NCI-H2107 (cell line): ENCODE measurements around the gene UCP1.
A peak's percentile ranks its signal among the peaks of the same experiment; 100 is the strongest.

Experiments used
- DNase-seq: peaks from one replicate; lab custom pipeline; 2025; lab: John Stamatoyannopoulos, UW

The UCP1 gene, protein sequence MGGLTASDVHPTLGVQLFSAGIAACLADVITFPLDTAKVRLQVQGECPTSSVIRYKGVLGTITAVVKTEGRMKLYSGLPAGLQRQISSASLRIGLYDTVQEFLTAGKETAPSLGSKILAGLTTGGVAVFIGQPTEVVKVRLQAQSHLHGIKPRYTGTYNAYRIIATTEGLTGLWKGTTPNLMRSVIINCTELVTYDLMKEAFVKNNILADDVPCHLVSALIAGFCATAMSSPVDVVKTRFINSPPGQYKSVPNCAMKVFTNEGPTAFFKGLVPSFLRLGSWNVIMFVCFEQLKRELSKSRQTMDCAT

DNA sequence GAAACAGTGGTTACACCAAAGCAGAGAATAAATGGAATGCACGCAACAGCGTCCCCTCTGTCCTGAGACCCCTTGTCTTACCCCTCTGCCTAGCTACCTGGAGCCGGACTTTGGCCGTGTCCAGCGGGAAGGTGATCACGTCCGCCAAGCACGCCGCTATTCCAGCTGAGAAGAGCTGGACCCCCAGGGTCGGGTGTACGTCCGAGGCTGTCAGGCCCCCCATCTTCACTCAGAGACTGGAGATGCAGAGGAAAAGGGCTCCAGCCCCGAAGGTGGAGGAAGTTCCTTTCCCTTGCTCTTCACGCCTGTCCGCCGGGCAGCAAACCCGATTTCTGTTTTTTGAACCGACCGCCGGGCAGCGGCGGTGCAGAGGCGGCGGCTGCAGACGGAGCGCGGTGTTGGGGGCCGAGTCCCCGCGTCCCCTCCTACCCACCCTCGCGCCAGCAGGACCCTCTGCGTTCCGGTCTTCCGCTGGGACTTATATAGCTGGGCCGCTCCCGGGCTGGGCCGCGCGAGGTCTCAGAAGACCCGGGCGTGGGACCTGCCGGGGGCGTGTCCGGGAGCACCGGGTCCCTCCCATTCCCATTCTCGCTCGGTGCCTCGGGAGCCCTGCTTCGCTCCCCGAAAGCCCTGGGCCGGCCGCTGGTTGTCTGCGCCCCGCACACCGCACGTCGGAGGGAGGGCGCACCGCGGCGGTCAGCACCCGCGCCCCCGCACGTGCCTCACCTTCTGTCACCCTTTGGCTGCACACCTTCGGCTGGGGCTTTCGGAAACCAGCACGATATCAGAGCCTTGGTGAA lies at the start of gene UCP1:
Gene UCP1 (minus strand): TSS at position 455 of the 800 bp plus-strand sequence. CDS start 232 bp downstream, at position 223.
- DNase-seq, result no peak

DNA sequence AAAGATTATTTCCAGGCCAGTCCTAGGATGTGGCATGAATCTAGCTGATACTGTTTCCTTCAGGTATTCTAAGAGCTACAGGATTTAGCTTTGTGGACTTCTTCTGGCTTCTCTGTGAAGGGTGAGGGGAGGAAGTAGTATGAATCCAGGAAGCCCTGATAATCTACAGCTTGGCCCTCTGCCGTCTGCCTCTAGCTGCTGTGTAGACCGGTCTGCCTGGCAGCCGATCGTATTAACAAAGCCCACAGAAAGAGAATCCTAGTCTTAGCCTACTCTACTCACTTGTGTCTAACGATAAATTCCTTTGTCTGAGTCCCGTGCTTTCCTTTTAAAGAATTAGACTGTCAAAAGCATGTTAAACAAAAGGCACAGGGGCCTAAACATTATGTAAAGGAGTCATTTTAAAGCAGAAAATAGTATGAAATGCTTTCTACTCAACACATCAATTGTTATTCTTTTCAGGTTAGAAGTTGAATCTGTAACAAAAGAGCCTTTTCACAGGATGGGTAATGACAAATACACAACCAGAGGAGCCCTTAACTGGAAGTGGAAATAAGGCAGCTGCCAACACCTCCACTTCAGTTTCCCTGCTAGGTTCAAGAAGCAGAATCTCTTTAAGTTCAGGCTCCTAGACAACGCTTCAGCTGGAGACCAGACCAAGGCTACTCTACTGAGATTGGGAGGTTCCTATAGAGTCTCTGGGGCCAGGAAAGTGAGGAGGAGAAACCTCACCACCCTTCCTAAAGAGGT lies 48.9 kb upstream of the UCP1 start:
- DNase-seq, result no peak

DNA sequence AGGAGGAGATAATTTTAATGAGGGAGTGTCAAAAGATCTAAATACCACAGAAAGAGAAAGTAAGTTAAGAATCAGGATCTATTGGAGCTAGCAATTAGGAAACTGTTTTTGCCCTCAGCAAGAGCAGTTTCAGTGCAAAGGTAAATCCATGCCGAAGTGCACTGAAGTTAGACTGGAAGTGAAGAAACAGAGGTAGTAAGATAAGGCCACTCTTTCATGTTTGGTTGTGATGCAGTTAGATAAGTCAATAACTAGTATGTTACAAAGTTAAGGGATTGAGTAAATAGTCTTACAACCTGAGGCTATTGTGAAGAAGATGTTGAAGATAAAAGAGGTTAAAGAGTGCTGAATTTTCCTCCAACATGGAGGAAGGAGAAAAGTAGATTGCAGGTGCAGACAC lies 46.7 kb upstream of the UCP1 start:
- DNase-seq, result no peak

DNA sequence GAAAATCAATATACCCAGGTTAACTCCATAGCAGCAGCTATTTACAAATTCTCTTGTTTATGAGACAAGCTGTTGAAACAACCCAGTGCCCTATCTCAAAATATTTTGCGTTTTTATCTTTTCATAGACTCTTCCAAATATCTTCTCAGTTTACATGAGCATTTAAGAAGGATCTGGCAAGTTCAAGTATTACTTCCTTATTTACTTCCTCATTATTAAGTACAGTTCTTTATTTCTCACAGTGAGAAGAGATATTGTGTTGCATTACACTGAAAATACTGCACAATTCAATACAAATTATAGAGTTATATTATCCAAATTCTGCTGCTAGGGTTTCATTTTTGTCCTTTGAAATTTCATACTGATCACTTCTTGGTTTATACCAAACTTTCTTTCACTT lies 43.6 kb upstream of the UCP1 start:
- DNase-seq, result no peak

DNA sequence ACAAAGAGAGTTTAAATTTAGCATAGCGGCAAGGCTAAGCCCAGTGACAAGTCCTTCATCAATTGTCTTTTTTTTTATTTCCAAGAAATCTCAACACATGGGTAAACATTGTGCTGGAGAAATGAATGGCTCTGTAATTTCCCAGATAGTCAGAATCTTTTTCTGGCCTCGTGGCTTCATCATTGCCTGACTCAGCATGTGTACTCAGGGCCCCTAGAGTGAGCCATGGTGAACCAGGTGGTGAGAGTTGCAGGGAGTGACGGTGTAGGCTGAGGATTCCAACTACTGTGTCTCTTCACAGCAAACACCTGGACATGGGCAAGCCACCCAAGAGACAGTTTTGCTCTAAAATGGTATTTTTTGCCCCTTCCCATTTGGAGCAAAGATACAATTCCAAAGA lies 43.1 kb upstream of the UCP1 start:
- DNase-seq, result no peak

DNA sequence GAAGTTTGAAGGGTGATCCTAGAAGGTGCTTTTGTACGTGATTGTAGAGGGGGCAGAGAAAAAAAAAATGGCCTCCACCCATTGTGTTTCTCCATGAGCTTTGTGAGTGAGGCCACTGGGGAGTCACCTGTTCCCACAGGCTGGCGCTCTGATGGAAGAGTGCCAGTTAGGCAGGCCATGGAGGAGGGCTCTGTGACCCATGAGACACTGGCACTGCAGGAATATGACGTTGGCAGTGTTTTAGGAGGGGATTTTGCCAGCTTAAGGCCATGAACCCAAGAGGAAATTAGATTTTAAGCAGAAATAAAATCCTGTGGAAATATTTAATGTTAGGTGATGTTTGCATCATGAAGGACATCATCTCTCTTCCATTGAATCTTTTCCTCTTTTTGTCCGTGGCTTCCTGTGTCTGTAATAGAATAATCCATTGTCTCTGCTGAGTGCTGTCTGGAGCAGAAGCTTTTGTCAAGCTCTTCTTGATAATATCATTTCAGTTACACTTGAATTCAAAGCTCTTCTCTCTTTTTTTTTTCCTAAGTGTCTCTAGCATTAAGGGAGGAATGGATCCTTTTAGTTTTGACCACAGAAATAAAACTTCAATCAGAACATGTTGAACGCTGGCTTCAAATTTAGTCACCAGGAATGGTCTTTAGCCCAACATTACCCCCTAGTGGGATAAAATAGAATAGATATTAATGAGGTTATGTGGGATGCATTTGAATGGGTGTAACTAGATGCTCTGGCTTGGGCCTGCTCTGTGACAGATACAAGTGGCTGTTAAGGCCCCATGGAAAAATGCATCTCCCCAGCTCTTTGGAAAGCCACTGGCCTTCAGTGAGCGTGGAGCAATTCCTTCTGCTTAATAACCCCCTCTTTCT lies 41.0 kb upstream of the UCP1 start:
- DNase-seq, result peak; percentile 69

DNA sequence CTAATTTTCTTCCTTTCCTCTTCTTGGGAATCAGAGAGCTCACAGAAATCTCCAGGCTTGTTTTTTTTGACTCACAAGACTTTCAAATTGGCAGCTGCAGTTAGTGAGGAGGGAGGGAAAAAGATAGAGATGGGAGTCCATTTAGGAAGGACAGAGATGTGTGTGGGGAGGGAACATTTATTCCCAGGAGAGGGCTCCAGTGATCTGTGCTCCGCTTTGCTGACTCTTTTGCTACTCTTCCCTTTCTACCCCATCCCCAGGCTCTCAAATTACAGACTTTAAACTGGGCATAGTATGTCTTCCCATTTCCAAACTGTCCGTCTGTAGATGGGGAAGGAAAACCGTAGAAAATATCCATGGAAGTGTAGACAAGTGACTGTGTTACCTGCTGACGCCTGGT lies 39.1 kb upstream of the UCP1 start:
- no peak for DNase-seq

DNA sequence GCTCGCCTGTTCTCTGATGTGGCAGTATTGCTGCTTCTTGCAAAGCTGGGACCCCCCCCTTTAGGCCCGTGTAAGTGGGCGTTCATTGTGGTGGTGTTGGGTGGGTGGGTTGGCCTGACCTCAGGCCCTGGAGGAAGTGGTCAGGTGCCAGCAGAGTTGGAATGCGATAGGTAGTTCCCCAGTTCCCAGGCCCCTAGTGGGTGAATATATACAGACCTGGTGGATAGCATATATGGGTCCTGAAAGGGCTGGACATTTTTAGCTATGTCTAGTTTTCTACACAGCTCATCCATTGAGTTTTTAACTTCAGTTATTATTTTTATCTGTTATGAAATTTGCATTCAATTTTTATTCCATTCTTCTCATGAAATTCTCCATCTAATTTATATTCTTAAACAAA lies 35.8 kb upstream of the UCP1 start:
- DNase-seq, result no peak

DNA sequence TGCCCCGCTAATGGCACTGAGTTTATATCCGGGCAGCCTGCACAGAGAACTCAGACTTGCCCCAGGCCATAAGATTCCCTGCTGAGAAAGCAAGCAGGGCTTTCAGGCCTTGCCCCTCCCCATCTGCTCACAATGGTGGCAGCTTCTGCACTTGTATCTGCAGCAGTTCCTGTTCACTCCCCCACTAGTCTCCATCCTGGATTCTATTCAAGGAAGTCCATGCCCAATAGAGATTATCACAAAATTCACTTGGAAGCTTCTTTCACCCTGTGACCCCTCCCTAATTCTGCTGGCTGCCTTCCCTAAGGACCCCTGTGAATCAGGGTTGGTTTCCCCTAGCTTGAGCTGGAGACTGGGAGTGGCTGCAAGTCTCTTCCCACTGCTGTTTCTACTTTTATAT lies 34.5 kb upstream of the UCP1 start:
- no peak for DNase-seq

DNA sequence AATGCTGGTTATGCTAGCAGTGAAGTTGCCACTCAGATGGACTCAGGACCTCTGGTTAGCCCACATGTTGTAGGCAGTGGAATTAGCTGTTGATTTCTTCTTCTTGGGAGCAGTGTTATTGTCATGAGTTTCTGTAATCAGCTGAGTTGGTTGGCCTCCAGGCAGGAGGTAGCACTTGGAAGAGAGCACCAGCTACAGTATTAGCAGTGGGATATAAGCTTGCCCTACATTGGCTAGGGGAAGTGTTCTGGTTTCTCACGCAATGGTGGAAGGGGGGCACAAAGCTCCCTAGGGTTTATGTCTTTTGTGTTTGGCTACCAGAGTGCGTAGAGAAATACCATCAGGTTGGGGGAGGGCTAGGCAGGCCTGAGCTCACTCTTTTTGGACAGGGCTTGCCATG lies 34.0 kb upstream of the UCP1 start:
- no peak for DNase-seq

DNA sequence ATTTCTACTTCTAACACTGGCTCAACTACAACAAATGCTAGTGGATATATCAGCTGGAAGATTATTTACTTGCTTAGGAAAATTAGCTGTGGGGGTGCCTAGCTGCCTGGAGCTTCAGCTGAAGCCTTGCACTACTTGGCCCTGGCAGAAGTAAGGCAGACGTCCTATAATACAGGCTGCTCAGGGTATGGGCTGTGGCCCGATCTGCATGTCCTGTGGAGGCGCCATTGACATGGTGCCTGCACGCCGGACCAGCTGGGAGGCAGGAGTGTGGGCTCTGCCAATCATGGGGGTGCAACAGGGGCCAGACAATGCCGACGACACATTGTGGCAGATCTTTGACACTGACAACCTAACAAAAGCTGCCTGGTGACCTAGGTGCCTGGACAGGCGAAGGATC lies 31.6 kb upstream of the UCP1 start:
- DNase-seq, result no peak

DNA sequence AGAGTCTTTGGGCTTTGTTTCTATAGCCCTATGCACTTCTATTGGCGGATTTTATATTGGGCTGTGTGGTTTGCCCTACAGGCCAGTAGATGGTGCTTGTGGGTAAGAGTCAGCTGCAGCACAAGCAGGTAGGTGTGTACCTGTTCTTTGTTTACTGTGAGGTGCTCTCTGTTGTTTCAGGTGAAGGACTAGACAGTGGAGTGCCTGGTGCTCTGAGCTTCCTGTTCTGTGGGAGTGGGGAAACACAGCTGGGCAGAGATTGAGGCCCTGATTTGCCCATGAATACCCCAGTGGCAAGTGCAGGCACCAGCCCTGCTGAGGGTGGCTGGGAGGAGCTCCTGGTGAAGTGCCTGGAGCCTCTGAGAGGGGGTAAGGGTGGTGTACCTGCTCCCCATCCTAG lies 26.3 kb upstream of the UCP1 start:
- peak; percentile 1 for DNase-seq

DNA sequence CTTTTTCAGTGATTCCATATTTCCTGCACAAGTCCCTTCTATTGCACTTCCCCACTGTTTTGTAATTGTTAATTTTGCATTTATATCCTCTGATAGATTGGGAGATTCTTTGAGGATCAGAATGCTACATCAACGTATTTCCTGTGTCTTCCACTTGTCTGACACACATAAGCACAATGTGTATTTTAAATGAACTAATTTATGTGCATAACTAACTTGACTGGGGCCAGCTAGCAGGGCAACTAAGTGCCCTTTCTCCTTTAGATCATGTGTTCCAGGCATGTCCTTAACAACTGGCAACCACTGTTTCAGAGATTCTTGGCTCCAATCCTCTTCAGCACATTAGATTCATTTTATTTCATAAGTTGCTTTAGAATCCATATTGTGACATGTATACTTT lies 15.7 kb upstream of the UCP1 start:
- no peak for DNase-seq

DNA sequence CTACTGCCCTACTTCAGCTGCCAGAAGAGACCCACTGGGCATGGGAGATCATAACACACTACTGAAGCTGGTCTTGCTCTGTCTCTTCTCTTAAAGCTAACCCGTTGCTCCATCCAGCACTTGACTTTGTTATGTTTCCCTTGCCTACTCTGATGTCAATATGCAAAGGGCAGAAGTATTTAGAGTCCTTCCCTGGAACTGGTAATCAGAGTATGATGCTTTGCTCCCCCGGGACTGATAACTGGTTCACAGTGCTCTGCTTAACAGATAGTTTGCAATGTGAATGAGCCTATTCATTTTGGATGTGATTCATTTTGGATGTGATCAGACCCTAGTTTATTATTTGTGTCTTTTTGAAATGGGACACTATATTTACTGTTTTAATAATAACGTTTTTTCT lies 12.3 kb upstream of the UCP1 start:
- DNase-seq, result no peak

DNA sequence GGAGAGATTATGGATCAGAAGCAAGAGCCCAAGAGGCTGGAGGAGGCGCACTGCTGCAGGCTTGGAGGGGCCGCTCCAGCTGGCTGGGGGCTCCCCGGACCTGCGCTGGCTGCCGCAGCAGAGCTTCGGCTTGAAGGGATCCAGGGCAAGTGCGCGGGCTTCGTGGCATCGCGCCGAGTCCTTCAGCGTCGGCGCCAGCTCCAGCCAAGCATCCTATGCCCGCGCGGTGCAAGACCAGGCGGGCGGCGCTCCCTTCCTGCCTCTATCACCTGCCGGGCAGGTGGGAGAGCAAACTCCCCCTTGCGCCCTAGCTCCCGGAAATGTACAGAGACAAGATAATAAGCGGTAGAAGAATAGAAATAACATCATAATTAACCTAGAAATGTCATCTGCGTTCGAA lies 10.5 kb upstream of the UCP1 start:
- no peak for DNase-seq

DNA sequence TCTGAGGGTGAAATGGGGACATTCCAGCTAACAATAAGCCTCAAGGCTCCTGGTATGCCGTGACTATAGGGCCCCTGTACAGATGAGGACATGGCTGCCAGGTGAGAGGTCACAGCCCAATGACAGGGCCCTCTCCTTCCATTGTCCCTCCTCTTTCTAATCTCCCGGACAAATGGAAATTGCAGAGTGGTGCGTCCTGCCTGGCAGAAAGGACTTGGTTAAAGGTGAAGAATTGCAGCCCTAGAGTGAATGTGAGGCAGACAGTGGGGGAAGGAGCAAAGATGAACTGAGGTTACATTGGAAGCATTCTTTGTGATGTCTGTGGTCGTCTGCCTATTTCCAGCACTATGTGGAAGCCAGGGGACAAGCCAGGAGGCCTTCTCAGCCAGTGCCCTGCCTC lies 6.7 kb upstream of the UCP1 start:
- DNase-seq, result no peak

DNA sequence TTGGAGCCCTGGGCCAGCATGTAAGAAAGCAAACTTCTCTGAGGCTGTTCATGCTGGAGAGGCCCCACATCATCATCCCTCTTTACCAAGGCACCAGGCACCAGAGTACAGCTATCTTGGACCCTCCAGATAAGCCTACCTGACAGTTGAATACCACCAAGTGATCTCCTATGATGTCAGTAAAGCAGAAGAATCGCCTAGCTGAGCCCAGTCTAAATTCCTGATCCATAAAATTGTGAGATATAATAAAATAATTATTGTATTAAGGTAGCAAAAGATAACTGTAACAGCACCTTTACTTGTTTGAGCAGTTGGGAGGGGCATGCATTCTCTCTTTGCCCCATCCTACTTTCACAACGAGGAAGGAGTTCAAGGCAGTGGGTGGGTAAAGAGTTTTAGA lies 2.9 kb upstream of the UCP1 start:
- DNase-seq, result no peak

DNA sequence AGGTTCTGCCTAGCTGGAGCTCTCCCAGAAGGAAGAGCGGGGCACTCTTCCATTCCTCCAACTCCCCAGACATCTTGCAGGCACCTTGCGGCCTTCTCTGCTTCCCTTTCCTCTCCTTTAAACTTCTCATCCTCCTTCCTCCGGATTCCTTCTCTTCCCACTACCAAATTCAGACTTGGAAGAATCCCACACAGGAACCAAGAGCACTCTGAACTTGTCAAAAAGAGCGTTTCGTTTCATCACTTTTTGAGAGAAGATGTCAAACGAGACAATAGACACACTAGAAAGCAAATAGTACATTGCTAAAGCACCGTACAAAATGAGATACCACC lies 512 bp upstream of the UCP1 start:
- DNase-seq, result no peak

DNA sequence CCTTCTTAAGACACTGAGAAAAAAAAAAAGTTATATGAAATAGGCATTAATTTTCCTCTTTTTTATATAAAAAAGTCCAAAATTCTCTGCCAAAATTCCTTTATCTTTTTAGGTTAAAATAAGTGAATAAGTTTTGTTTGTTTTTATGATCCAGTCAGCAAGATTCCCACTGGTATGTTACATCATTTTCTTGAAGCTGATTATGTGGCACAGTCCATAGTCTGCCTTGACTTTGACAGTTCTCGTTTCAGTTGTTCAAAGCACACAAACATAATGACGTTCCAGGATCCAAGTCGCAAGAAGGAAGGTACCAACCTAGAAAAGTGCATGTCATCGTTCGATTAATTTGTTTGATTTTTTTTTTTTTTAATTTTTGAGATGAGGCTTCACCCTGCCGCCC lies 9.1 kb downstream of the UCP1 start:
- DNase-seq, result no peak

DNA sequence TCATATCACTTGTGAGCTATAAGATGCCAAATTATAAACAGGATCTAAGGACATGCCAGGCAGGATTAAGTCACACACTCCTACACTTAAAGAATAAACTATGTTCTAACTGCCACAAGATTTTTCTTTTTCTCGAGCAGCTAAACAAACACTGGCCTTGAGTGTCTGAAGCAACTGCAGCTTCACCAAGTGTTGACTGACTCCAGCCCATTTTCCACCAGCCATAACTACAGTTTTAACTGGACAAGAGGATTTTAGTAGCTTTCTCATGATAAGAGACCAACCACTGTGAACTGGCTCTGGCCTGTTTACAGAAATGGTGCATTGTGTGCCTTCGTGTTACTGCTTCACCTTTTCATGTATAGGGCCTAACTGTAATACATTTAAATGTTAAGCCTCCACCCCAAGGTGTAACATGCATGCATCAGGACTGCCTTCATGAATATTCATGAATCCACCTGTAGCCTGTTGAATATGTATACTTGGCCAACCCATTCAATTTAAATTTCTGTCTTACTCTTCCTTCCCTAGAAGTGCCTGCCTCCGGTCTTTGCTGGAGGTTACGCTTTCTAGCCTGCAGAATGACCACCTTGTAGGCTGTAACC lies 10.8 kb downstream of the UCP1 start:
- DNase-seq, result no peak

DNA sequence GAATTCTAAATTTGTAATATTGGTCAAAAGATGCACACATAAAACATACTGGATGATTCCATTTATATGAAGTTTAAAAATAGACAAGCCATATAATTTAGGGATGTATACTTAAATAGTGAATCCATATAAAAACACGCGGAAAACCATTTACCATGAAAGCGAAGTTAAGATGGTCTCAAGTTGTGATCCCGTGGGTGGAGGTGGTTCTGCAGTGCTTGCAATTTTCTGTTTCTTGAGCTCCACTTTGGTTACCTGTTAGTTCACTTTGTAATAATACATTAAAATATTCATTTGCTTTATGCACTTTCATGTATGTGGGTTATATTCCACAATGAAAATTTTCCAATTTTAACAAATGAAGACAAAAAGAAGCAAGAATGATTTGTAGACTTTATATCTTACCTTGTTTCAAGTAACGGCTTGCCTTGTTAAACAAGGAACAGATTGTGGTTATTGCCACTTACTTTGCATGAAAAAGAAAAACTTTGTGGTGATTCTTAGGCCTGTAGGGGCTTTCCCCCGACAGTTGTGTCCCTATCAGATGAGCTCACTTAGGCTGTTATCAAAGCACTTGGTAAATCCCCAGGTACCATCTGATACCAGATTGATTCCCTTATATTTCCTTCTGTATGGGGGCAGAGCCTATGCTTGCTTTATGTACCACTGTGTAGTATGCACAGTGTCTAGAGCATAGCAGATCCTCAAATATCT lies 12.2 kb downstream of the UCP1 start:
- DNase-seq, result no peak
